H9 (cell line): ENCODE data around the gene UBTF. TPM values are rescaled to one million over a fixed set of nuclear protein-coding genes. Genes with fewer than 3 reads are reported as not detected.

ENCODE experiments used
- DNase-seq: peaks from one replicate; pipeline ENCODE4 v3.0.0-alpha.2; 2017
- H2AFZ ChIP-seq: one replicate; pipeline ENCODE4 v1.6.1; 2013; ENCODE audit warnings: mild to moderate bottlenecking, low read length, control low read depth, moderate library complexity
- H2AK5ac ChIP-seq: 2 replicates; pipeline ENCODE4 v1.6.1; 2013; ENCODE audit warnings: low read length, control low read depth, mixed read lengths; ENCODE audit not compliant: insufficient read length
- H2BK120ac ChIP-seq: one replicate; pipeline ENCODE4 v1.6.1; 2013; ENCODE audit warnings: low read depth, mild to moderate bottlenecking, low read length, control low read depth, inconsistent platforms; ENCODE audit not compliant: poor library complexity, severe bottlenecking
- H2BK12ac ChIP-seq: 2 replicates; pipeline ENCODE4 v1.6.1; 2013; ENCODE audit warnings: low read length, control low read depth, mixed read lengths, low read depth; ENCODE audit not compliant: insufficient read length
- H2BK15ac ChIP-seq: 2 replicates; pipeline ENCODE4 v1.6.1; 2013; ENCODE audit warnings: low read depth, low read length, control low read depth
- H2BK20ac ChIP-seq: one replicate; pipeline ENCODE4 v1.6.1; 2013; ENCODE audit warnings: low read depth, mild to moderate bottlenecking, low read length, control low read depth, inconsistent platforms; ENCODE audit not compliant: poor library complexity, severe bottlenecking
- H2BK5ac ChIP-seq: 2 replicates; pipeline ENCODE4 v1.6.1; 2013; ENCODE audit warnings: low read length, control low read depth, mixed read lengths; ENCODE audit not compliant: insufficient read length
- H3K14ac ChIP-seq: 2 replicates; pipeline ENCODE4 v1.6.1; 2013; ENCODE audit warnings: low read length, control low read depth; ENCODE audit not compliant: insufficient read depth
- H3K18ac ChIP-seq: 2 replicates; pipeline ENCODE4 v1.6.1; 2013; ENCODE audit warnings: low read depth, mild to moderate bottlenecking, mixed read lengths, low read length, control low read depth; ENCODE audit not compliant: insufficient read length
- H3K23ac ChIP-seq: 2 replicates; pipeline ENCODE4 v1.6.1; 2013; ENCODE audit warnings: low read length, control low read depth, mixed read lengths, low read depth; ENCODE audit not compliant: insufficient read length
- H3K23me2 ChIP-seq: 2 replicates; pipeline ENCODE4 v1.6.1; 2013; ENCODE audit warnings: low read depth, mild to moderate bottlenecking, mixed read lengths, low read length, control low read depth; ENCODE audit not compliant: insufficient read length, poor library complexity, severe bottlenecking
- H3K27ac ChIP-seq: 2 replicates; pipeline ENCODE4 v1.5.1; 2013; ENCODE audit warnings: low read length, control low read depth, mixed read lengths, low read depth; ENCODE audit not compliant: insufficient read length
- H3K27me3 ChIP-seq: 2 replicates; pipeline ENCODE4 v1.6.1; 2013; ENCODE audit warnings: low read length, control low read depth, inconsistent platforms; ENCODE audit not compliant: insufficient read depth
- H3K4ac ChIP-seq: 2 replicates; pipeline ENCODE4 v1.6.1; 2013; ENCODE audit warnings: low read depth, mild to moderate bottlenecking, control low read depth, inconsistent platforms, low read length, moderate library complexity
- H3K4me1 ChIP-seq: 2 replicates; pipeline ENCODE4 v1.6.1; 2013; ENCODE audit warnings: low read length, control low read depth, inconsistent platforms; ENCODE audit not compliant: insufficient read depth
- H3K4me2 ChIP-seq: 2 replicates; pipeline ENCODE4 v1.6.1; 2013; ENCODE audit warnings: low read length, control low read depth, mixed read lengths; ENCODE audit not compliant: insufficient read length, insufficient read depth
- H3K56ac ChIP-seq: 2 replicates; pipeline ENCODE4 v1.6.1; 2013; ENCODE audit warnings: low read depth, mild to moderate bottlenecking, mixed read lengths, low read length, control low read depth; ENCODE audit not compliant: insufficient read length
- H3K79me1 ChIP-seq: 2 replicates; pipeline ENCODE4 v1.6.1; 2013; ENCODE audit warnings: low read depth, mild to moderate bottlenecking, moderate library complexity, low read length, control low read depth, inconsistent platforms; ENCODE audit not compliant: insufficient read depth, poor library complexity, severe bottlenecking
- H3K79me2 ChIP-seq: 2 replicates; pipeline ENCODE4 v1.6.1; 2013; ENCODE audit warnings: low read length, control low read depth, inconsistent platforms; ENCODE audit not compliant: insufficient read depth
- H3K9ac ChIP-seq: 2 replicates; pipeline ENCODE4 v1.6.1; 2013; ENCODE audit warnings: low read length, control low read depth, mixed read lengths; ENCODE audit not compliant: insufficient read length; ENCODE audit errors: extremely low read depth
- H3K9me3 ChIP-seq: one replicate; pipeline ENCODE4 v1.6.1; 2013; ENCODE audit warnings: low read depth, low read length, inconsistent platforms; ENCODE audit not compliant: control insufficient read depth
- H3T11ph ChIP-seq: one replicate; pipeline ENCODE4 v1.6.1; 2013; ENCODE audit warnings: mild to moderate bottlenecking, low read length, control low read depth, inconsistent platforms
- H4K20me1 ChIP-seq: one replicate; pipeline ENCODE4 v1.6.1; 2013; ENCODE audit not compliant: control insufficient read depth, insufficient read length, insufficient read depth
- H4K5ac ChIP-seq: 2 replicates; pipeline ENCODE4 v1.6.1; 2013; ENCODE audit warnings: low read depth, mild to moderate bottlenecking, mixed read lengths, low read length, control low read depth; ENCODE audit not compliant: insufficient read length
- H4K8ac ChIP-seq: replicated peaks from 2 replicates; pipeline ENCODE4 v1.6.1; 2013; ENCODE audit warnings: low read length, control low read depth, mixed read lengths, low read depth; ENCODE audit not compliant: insufficient read length
- H4K91ac ChIP-seq: 2 replicates; pipeline ENCODE4 v1.6.1; 2013; ENCODE audit warnings: low read depth, mild to moderate bottlenecking, moderate library complexity, mixed read lengths, low read length, control low read depth; ENCODE audit not compliant: insufficient read length
- H3K27ac Mint-ChIP-seq, 3 experiments: 2 replicates in 2 of 3; 3 replicates in 1 of 3; pipeline ENCODE4 v1.8.0; 2020 to 2021; ENCODE audit warnings: mixed read lengths in 3 of 3, mild to moderate bottlenecking in 1 of 3, moderate library complexity in 1 of 3
- H3K27me3 Mint-ChIP-seq: 2 replicates; pipeline ENCODE4 v1.8.0; 2021; ENCODE audit warnings: low read depth, mild to moderate bottlenecking, moderate library complexity, mixed read lengths
- H3K36me3 Mint-ChIP-seq, 3 experiments: 2 replicates in 2 of 3; 3 replicates in 1 of 3; pipeline ENCODE4 v1.8.0; 2020 to 2021; ENCODE audit warnings: low read depth in 3 of 3, mixed read lengths in 3 of 3; ENCODE audit not compliant: insufficient read depth in 1 of 3
- H3K4me1 Mint-ChIP-seq, 2 experiments: 2 replicates each; pipeline ENCODE4 v1.8.0; 2020; ENCODE audit warnings: mixed read lengths in 2 of 2
- H3K4me3 Mint-ChIP-seq, 2 experiments: 2 replicates in 1 of 2; 3 replicates in 1 of 2; pipeline ENCODE4 v1.8.0; 2020 to 2021; ENCODE audit warnings: mild to moderate bottlenecking in 2 of 2, mixed read lengths in 2 of 2, moderate library complexity in 1 of 2
- H3K9me3 Mint-ChIP-seq, 2 experiments: 2 replicates in 1 of 2; 3 replicates in 1 of 2; pipeline ENCODE4 v1.8.0; 2020; ENCODE audit warnings: mild to moderate bottlenecking in 2 of 2, mixed read lengths in 2 of 2, moderate library complexity in 1 of 2
- CTCF ChIP-seq: fragments of 200-600 bp; sonication (generic); conservative IDR thresholded peaks from 3 replicates; pipeline ENCODE4 v1.8.0; 2021; ENCODE audit warnings: antibody characterized with exemption, mild to moderate bottlenecking
- WGBS: extraction: QIAGEN DNeasy Blood & Tissue Kit; methylation state at CpG from one replicate; pipeline ENCODE4 v1.1.7; 2013; ENCODE audit warnings: missing lambda C conversion rate, low lambda C conversion rate, mixed read lengths; ENCODE audit not compliant: insufficient read length; ENCODE audit errors: extremely low coverage; 5-methylcytosine and 5-hydroxymethylcytosine counted together
- total RNA-seq: library from RNA; stranded (reverse); gene quantifications from 2 replicates; pipeline ENCODE4 v1.2.1, GENCODE V29; 2021

Gene UBTF
- total RNA-seq, 1 experiment from 2014 or later = 151 TPM

GRCh38 chr17:44216173-44216572, 3.3 kb downstream of the UBTF start:
- Histone ChIP-seq H3K79me2 (peaks cover 6% of the 10 kb centered on the region; the same call in 1 of the 2 replicates), H3K14ac (no peak overlapping the region), H2BK120ac (no peak overlapping the region), H3K4ac (no peak overlapping the region), H3K4me2 (no peak overlapping the region), H2BK12ac (no peak overlapping the region), H3K27me3 (no peaks in the 10 kb centered on the region), H4K5ac (no peak overlapping the region), H4K8ac (no peak overlapping the region), H3K23me2 (peaks cover 13% of the 10 kb centered on the region), H3K9me3 (no peaks in the 10 kb centered on the region), H3K27ac (no peak overlapping the region), H3K23ac (no peak overlapping the region), H4K91ac (no peak overlapping the region), H2AFZ (no peak overlapping the region), H2BK20ac (no peak overlapping the region), H3K56ac (no peak overlapping the region), H4K20me1 (no peaks in the 10 kb centered on the region), H3K18ac (no peak overlapping the region), H3K4me1 (0 out of 2 replicates have a peak, but pooled peaks cover 4% of the 10 kb centered on the region), H3K9ac (no peak overlapping the region), H3K79me1 (peaks cover 6% of the 10 kb centered on the region), H2AK5ac (no peak overlapping the region), H3T11ph (no peak overlapping the region), H2BK15ac (no peak overlapping the region), H2BK5ac (no peak overlapping the region)
- H3K4me1 Mint-ChIP-seq = peaks cover 9 to 22% of the 10 kb centered on the region in 2 experiments
- TF ChIP-seq CTCF = no peak
- no peak for DNase-seq
- H3K9me3 Mint-ChIP-seq = no peaks in the 10 kb centered on the region; a peak in 1 of 5 replicates
- WGBS = no CpG with 5 or more reads among the region's 5 CpGs
- H3K4me3 Mint-ChIP-seq = 0 out of 5 replicates have a peak overlapping the region, but pooled peaks of 1 of the 2 experiments have one; percentile 44
- no peaks in the 10 kb centered on the region for H3K27me3 Mint-ChIP-seq
- H3K36me3 Mint-ChIP-seq = peaks cover 23 to 65% (median 61%) of the 10 kb centered on the region in 3 experiments; a peak in 6 of 7 replicates
- H3K27ac Mint-ChIP-seq = no peak overlapping the region
